Kasumi-1 (cell line): Measurements from ENCODE around the gene MUC5AC.
"Not testable (repeated sequence)": the region's sequence is repeated elsewhere in the genome, so short reads cannot be mapped to it uniquely, and the experiment has no call there.

ENCODE experiments used
- DNase-seq, 2 experiments: peaks; one replicate each; lab custom pipeline; 2025; lab: John Stamatoyannopoulos, UW

Gene MUC5AC

DNA sequence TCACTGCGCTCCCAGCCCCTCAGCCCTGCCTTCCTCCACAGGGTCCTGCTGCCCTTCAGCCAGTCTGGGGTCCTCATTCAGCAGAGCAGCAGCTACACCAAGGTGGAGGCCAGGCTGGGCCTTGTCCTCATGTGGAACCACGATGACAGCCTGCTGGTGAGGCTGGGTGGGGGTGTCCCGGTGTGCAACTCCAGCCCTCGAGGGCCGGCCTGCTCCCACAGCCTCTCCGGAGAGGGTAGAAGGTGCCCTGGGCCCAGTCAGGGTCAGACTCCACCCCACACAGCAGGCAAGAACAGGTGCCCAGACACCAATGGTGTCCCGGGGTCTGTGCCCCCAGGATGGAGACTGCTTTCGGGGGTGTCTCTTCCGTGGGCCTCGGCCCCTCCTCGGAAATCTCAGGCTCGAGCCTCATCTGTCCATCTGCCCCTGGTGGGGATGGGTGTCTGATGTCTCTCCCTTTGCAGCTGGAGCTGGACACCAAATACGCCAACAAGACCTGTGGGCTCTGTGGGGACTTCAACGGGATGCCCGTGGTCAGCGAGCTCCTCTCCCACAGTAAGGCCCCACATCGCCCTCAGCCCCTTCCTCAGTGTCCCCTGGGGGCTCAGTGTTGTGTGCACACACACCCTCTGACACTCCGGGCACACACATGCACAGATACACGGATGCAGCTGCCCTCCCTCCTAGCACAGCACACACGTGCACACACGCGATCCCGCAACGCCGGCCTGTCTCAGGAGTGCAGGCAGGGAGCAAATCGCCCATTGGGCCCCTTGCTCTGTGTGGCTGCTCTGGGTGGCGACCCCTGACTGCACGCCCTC is 4.9 kb downstream of the MUC5AC start:
- DNase-seq = no peak

DNA sequence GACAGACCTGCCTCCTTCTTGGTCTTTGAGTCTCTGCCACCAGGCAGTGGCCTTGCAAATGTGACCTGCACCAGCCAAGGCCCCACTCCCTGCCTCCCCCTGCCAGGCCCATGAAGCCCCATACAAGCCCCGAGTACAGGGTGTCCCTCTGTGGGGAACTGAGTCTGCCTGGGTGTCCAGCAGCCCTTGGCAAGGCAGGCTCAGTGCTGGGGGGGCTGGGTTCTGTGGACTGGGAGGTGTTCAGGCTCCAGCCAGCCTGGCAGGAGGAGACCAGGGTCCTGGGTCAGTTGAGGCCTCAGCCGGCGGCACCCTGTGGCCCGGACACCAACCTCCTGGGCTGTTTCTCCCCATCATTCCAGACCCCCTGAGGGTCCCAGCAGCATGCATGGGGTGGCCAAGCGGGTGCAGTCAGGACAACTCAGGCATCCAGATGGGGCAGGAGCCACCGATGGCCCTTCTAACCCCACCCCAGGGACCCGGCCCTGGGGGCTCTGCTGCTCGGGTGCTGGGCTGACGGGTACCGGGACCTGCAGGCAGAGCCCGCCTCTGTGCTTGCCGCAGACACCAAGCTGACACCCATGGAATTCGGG is 5.7 kb downstream of the MUC5AC start:
- DNase-seq = no peak

DNA sequence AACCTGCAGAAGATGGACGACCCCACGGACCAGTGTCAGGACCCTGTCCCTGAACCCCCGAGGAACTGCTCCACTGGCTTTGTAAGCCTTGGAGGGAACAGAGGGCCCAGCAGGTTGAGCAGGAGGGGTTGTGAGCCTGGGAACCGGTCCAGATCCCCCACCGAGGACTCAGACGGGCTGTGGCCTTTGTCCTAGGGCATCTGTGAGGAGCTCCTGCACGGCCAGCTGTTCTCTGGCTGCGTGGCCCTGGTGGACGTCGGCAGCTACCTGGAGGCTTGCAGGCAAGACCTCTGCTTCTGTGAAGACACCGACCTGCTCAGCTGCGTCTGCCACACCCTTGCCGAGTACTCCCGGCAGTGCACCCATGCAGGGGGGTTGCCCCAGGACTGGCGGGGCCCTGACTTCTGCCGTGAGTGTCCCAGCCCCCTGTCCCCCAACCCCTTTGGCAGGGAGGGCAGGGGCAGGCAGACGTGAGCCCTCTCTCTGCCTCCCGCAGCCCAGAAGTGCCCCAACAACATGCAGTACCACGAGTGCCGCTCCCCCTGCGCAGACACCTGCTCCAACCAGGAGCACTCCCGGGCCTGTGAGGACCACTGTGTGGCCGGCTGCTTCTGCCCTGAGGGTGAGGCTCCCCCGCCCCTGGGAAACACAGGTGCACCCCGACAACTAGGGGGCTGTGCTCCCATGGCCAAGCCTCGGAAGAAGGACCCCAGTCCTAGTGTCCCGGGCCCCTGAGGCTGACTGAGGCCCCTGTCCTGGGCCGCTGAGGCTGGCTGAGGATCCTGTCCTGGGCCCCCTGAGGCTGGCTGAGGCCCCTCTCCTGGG is 6.4 kb downstream of the MUC5AC start:
- DNase-seq = no peak

DNA sequence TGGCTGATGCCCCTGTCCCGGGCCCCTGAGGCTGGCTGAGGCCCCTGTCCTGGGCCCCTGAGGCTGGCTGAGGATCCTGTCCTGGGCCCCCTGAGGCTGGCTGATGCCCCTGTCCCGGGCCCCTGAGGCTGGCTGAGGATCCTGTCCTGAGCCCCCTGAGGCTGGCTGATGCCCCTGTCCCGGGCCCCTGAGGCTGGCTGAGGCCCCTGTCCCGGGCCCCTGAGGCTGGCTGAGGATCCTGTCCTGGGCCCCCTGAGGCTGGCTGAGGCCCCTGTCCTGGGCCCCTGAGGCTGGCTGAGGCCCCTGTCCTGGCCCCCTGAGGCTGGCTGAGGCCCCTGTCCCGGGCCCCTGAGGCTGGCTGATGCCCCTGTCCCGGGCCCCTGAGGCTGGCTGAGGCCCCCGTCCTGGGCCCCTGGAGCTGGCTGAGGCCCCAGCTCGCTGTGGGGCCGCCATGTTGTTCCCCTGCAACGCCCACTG is 7.1 kb downstream of the MUC5AC start:
- not testable (repeated sequence) for DNase-seq

DNA sequence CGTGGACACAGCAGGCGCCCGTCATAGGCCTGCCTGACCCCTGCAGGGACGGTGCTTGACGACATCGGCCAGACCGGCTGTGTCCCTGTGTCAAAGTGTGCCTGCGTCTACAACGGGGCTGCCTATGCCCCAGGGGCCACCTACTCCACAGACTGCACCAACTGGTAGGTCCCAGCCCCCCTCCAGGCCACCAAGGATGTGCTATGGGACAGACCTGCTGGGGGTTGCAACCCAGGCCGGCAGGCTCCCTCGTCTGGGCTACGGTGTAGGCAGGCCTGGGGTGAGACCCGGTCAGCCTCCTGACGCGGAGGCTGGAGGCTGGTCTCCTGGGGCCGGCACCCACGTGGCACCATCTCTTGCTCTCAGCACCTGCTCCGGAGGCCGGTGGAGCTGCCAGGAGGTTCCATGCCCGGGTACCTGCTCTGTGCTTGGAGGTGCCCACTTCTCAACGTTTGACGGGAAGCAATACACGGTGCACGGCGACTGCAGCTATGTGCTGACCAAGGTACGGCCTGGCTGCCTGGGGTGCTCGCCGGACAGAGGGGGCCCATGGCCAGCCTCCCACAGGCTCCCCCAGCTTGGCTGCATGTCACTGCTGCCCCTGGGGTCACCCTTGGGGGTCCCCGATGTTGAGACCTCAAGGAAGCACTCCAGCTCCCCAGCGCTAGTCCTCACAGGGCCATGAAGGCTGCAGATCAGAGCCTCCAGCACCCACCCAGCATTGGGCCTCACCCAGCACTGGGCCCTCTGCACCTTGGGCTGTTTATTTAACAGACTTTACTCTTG is 7.7 kb downstream of the MUC5AC start:
- no peak for DNase-seq

DNA sequence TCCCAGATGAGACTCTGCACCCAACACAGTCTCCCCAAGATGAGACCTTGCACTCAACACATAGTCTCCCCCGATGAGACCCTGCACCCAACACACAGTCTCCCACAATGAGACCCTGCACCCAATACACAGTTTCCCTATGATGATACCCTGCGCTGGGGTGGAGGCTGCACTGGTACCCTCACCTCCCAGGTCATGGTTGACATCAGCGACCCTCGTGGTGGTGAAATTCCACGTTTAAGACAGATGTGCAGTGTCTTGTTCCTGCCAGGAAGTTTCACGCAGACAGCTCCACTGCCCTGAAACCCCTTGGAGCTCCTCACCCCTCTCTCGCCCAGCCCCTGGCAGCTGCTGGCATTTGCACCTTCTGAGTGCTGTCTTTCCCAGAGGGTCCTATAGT is 9.5 kb downstream of the MUC5AC start:
- DNase-seq = no peak

DNA sequence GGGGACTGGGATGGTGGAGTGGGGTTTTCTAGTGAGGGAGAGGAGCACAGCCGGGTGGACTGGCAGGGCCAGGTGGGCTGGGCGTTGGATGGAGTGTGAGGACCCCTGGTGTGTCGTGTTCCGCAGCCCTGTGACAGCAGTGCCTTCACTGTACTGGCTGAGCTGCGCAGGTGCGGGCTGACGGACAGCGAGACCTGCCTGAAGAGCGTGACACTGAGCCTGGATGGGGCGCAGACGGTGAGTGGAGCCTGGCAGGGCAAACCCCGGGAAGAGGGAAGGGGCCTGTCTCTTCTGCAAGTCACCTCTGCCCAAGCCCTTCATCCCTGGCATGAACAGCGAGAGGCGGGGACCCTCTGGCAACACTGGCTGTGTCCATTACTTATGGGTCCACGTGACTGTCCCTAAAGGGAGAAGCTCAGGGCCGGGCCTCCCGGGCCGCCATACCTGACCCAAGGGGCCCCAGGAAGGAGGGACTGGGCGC is 10.0 kb downstream of the MUC5AC start:
- no peak for DNase-seq

DNA sequence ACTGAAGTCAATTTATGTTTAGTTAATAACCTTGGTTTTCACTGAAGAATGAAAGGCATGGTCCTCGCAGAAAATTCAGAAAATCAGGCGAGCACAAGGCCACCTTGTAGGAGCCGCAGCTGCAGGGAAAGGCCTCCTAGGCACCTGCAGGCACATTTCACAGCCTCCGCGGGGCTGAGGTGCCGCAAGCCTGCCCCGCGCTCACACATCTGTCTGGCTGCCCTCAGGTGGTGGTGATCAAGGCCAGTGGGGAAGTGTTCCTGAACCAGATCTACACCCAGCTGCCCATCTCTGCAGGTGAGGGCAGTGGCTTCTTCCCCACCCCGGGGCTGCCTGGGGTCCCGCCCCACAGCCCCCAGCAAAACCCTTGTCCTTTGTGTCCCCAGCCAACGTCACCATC is 10.5 kb downstream of the MUC5AC start:
- no peak for DNase-seq

DNA sequence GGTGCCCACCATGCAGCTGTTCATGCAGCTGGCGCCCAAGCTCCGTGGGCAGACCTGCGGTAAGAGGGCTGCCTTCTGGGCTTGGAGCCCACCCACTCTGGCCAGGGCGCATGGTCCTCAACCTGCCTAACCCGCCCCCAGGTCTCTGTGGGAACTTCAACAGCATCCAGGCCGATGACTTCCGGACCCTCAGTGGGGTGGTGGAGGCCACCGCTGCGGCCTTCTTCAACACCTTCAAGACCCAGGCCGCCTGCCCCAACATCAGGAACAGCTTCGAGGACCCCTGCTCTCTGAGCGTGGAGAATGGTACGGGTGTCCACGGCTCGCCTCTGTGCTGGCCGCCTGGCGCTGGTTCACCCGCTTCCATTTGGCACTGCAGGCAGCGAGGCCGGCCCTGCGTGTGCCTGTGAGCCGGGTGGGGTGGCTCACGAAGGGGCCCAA is 11.0 kb downstream of the MUC5AC start:
- no peak for DNase-seq

DNA sequence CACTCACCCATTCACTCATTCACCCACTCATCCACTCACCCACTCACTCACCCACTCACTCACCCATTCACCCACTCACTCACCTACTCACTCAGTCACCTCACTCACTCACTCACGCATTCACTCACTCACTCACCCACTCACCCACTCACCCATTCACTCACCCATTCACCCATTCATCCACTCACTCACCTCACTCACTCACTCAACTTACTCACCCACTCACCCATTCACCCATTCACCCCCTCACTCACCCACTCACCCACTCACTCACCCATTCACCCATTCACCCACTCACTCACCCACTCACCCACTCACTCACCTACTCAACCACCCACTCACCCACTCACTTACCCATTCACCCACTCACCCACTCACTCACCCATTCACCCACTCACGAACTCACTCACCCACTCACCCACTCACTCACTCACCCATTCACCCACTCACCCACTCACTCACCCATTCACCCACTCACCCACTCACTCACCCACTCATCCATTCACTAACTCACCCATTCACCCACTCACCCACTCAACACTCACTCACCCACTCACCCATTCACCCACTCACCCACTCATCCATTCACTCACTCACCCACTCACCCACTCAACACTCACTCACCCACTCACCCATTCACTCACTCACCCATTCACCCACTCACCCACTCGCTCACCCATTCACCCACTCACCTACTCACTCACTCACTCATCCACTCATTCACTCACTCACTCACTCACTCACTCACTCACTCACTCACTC is 13.7 kb downstream of the MUC5AC start:
- DNase-seq = no peak

DNA sequence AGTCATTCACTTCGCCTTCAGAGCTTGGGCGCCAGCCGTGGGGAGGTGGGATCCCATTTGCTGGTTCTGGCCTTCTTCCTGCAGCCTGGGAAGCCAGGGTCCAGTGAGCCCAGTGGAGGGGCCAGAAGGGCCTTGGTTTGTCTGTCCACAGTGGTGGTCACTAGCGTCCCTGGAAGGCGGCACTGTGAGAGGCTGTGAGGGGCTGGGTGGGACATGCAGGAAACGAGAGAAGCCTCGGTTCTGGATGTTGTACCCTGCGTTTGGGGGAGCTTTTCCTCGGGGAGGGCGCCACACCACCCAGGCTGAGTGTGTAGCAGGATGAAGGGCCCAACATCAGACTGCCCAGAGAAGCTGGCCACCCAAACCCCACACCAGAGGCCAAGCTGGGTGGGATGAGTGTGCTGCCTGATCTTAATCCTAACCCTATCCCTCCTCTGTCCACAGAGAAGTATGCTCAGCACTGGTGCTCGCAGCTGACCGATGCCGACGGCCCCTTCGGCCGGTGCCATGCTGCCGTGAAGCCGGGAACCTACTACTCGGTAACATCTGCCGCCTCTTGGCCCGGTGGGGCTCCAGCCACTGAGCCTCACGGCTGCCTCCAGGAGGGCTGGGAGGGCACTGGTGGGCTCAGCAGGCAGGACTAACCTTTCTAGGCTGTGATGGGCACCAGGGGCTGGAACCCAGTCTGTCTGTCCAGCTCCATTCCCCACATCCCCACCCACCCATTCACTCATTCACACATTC is 14.4 kb downstream of the MUC5AC start:
- no peak for DNase-seq

DNA sequence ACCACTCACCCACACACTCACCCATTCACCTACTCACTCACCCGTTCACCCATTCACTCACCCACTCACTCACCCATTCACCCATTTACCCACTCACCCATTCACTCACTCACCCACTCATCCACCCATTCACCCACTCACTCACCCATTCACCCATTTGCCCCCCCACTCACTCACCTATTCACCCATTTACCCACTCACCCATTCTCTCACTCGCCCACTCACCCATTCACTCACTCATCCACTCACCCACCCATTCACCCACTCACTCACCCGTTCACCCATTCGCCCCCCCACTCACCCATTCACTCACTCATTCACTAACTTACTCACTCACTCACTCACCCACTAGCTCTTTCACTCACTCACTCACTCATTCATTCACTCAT is 15.0 kb downstream of the MUC5AC start:
- no peak for DNase-seq

DNA sequence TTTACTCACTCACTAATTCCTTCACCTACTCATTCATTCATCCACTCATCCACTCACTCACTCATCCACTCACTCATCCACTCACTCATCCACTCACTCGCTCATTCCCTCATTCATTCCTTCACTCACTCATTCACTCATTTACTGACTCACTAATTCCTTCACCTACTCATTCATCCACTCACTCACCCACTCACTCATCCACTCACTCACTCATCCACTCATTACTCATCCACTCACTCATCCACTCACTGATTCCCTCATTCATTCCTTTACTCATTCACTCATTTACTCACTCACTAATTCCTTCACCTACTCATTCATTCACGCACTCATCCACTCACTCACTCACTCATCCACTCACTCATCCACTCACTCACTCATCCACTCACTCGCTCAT is 15.6 kb downstream of the MUC5AC start:
- DNase-seq = not testable (repeated sequence)

DNA sequence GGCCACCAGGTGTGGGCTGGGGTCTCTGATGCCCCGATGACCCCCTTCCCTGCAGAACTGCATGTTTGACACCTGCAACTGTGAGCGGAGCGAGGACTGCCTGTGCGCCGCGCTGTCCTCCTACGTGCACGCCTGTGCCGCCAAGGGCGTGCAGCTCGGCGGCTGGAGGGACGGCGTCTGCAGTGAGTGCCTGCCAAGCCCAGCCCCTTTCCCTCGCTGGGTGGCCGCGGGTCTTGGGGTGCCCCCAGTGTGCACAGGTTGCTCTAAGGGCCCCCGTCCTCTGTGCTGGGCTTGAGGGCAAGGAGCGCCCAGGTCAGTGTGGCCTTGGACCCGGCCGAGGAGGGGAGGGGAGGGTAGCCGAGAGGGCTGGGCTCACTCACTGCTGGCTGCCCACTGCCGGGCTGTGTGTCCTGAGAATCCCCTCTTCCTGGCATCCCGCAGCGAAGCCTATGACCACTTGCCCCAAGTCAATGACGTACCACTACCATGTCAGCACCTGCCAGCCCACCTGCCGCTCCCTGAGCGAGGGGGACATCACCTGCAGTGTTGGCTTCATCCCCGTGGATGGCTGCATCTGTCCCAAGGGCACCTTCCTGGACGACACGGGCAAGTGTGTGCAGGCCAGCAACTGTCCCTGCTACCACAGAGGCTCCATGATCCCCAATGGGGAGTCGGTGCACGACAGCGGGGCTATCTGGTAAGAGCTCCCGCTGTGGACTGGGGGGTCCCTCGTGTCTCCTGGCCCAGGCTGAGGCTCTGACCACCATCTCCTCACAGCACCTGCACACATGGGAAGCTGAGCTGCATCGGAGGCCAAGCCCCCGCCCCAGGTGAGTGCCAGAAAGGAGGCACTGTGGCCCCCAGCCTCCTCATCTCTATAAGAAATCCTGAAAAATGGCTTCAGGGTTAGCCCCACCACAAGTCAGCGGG is 17.0 kb downstream of the MUC5AC start:
- DNase-seq = no peak

DNA sequence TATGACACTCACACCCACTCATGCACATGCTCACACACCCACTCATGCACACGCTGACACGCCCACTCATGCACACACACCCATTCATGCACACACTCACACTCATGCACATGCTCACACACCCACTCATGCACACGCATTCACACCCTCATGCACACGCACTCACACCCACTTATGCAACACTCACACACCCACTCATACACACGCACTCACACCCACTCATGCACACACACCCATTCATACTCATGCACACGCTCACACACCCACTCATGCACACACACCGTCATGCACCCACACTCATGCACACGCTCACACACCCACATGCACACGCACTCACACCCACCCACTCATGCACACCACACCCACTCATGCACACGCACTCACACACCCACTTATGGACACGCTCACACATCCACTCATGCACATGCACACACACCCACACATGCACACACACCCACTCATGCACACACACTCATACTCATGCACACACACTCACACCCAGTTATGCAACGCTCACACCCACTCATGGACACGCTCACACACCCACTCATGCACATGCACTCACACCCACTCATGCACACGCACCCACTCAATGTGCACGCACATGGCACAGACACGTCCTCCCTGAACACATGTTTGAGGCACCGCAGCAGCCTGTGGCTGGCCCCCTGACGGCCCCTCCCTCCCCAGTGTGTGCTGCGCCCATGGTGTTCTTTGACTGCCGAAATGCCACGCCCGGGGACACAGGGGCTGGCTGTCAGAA is 17.9 kb downstream of the MUC5AC start:
- no peak for DNase-seq

DNA sequence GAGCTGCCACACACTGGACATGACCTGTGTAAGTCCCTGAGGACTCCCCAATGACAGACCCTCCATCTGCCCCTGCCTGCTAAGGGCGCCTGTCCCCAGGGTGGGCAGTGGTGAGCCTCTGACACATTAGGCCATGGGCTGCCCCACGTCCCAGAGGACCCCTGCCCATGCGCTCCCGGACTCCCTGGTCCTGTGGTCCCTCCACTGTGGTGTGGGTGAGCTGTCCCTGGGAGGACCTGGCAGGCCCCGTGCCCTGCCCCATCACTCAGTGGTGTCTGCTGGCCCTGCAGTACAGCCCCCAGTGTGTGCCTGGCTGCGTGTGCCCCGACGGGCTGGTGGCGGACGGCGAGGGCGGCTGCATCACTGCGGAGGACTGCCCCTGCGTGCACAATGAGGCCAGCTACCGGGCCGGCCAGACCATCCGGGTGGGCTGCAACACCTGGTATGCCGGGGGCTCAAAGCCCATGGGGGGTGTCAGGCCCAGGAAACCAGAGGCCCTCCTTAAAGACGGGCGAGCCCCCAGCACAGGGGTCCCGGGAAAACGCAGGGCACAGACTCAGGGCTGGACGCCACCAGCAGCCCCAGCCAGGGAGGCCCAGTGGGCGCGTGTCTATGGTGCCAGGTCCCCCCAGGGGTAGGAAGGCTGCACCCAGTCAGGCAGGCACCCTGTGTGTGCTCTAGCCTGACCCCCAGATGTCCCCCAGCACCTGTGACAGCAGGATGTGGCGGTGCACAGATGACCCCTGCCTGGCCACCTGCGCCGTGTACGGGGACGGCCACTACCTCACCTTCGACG is 18.7 kb downstream of the MUC5AC start:
- DNase-seq = no peak

DNA sequence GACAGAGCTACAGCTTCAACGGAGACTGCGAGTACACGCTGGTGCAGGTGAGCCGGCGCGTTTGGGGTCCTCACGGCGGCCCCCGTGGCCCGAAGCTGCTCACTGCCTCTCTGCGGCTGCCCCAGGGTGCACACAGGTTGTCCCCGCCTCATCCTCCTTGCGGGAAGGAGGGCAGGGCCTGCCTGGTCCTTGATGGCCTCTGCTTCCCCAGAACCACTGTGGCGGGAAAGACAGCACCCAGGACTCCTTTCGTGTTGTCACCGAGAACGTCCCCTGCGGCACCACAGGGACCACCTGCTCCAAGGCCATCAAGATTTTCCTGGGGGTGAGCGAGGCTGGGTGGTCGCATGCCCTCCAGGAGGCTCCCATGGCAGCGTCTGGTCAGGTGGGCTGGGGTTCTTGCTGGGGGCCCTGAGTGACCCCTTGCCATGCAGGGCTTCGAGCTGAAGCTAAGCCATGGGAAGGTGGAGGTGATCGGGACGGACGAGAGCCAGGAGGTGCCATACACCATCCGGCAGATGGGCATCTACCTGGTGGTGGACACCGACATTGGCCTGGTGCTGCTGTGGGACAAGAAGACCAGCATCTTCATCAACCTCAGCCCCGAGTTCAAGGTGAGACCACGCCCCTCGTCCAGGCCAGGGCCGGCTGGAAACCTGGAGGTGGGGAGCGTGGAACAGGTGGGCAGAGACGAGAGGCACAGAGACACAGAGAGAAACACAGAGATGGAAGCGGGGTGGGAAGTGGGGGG is 19.4 kb downstream of the MUC5AC start:
- DNase-seq = no peak
